ENCODE measurements around the gene TXNDC5. TPM values are rescaled to one million over a fixed set of nuclear protein-coding genes. Genes with fewer than 3 reads are reported as not detected.

TXNDC5 gene
- total RNA-seq, 2 experiments from 2014 or later, result 17.5 to 19.0 TPM

DNA sequence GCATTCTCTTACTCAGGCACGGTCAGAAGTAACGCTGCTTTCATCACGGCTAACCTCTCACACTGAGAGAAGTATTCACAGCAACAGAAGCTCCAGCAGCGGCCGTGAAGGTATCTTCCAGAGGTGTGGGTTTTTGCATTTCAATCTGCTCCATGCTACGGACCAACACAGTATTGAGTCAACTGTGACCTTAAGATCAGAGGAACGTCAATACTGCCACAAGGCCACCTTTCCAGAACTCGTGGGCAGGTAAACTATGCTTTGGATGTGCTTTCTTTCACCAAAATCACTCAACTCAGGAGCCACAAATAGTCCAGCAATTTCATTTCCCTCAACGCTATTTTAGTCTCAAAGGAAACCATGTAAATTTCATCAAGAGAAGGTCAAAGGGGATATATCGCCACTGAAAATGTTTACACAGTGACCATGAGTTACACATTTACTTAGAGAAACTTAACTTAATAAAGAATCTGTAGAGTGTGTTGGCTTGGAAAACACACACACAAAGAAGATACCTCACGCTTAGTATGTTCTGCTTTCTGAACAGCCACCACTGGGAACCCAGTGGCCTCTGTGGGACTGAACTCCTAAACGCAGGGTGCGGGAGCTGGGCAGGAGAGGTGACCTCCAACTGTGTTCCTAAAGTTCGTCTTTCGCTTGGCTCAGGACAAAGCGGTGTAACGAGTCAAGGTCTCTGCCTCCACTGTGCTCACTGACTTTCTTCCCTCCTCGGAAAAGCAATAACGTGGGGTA is 27.9 kb downstream of the TXNDC5 start:
- no peaks in the 10 kb centered on the region for H3K9me3 Mint-ChIP-seq
- peaks cover 31% of the 10 kb centered on the region for H3K36me3 Mint-ChIP-seq
- H3K4me3 Mint-ChIP-seq, result no peak overlapping the region
- POLR2A ChIA-PET, result no interaction called here
- H3K27ac Mint-ChIP-seq, result no peak overlapping the region
- no peaks in the 10 kb centered on the region for H3K27me3 Mint-ChIP-seq
- no peak for ATAC-seq (ENCODE audit: low read depth)
- DNase-seq, result no peak
- H3K4me1 Mint-ChIP-seq, result no peaks in the 10 kb centered on the region

DNA sequence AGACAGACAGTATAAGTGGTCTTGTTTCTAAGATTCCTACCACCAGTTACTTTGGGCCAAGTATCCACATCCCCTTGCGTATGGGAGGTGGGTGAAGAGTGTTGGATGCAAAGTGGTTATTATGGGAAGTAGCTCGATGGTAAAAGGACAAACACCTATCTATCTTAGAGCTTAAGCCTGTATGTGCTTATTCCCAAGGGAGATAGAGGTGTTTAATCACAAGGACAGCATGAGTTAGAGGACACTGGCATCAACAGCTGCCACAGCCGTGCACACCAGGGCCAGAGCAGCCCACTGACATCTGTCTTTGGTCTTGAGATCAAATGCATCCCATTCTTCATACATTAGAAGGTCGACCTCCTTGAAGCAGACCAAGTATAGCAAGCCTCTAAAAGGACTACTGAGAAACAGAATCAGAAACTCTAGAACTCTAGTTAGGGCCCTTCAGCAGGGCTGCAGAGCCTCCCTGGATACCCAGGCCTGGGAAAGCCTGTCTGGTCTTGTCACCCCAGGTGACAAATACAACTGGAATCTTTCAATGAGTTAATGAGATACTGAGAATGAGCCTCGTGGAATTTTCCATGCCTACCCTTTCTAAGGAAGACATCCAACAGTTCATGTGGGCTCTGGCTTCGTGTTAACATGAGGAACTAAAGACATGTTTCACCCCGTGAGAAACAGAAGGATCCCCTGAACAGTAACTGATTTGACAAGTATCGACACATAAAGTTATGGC is 28.7 kb downstream of the TXNDC5 start:
- POLR2A ChIA-PET, result no interaction called here
- Mint-ChIP-seq H3K27ac (no peak overlapping the region), H3K36me3 (peaks cover 28% of the 10 kb centered on the region)

GRCh38 chr6:7880718-7881107 is 29.9 kb downstream of the TXNDC5 start:
- Mint-ChIP-seq H3K4me1 (no peaks in the 10 kb centered on the region), H3K9me3 (no peaks in the 10 kb centered on the region), H3K27me3 (no peaks in the 10 kb centered on the region), H3K36me3 (peaks cover 26% of the 10 kb centered on the region), H3K27ac (no peak overlapping the region), H3K4me3 (no peak overlapping the region)
- no peak for ATAC-seq (ENCODE audit: low read depth)
- no peak for DNase-seq
- POLR2A ChIA-PET, result no interaction called here

More for the DNA sequence above, 28.7 kb downstream of the TXNDC5 start:
- Mint-ChIP-seq H3K4me1 (no peaks in the 10 kb centered on the region), H3K27me3 (no peaks in the 10 kb centered on the region), H3K4me3 (no peak overlapping the region), H3K9me3 (no peaks in the 10 kb centered on the region)
- ATAC-seq (ENCODE audit: low read depth) (no peak), DNase-seq (no peak)

DNA sequence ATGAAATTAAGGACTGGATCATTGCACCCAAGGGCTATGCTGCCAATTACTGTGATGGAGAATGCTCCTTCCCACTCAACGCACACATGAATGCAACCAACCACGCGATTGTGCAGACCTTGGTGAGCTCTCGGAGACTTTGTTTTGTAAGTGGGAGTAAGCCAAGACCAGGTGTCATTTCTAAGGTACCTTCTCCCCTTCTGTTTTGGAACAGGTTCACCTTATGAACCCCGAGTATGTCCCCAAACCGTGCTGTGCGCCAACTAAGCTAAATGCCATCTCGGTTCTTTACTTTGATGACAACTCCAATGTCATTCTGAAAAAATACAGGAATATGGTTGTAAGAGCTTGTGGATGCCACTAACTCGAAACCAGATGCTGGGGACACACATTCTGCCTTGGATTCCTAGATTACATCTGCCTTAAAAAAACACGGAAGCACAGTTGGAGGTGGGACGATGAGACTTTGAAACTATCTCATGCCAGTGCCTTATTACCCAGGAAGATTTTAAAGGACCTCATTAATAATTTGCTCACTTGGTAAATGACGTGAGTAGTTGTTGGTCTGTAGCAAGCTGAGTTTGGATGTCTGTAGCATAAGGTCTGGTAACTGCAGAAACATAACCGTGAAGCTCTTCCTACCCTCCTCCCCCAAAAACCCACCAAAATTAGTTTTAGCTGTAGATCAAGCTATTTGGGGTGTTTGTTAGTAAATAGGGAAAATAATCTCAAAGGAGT is 30.4 kb downstream of the TXNDC5 start:
- peaks cover 24% of the 10 kb centered on the region for H3K36me3 Mint-ChIP-seq

GRCh38 chr6:7879579-7879978 is 31.0 kb downstream of the TXNDC5 start:
- no peaks in the 10 kb centered on the region for H3K9me3 Mint-ChIP-seq

More for the DNA sequence above, 30.4 kb downstream of the TXNDC5 start:
- H3K4me3 Mint-ChIP-seq, result no peak overlapping the region
- ATAC-seq (ENCODE audit: low read depth) (no peak), DNase-seq (no peak)
- no peaks in the 10 kb centered on the region for H3K9me3 Mint-ChIP-seq
- H3K27ac Mint-ChIP-seq, result no peak overlapping the region
- POLR2A ChIA-PET, result no interaction called here
- no peaks in the 10 kb centered on the region for H3K27me3 Mint-ChIP-seq
- H3K4me1 Mint-ChIP-seq, result no peaks in the 10 kb centered on the region

DNA sequence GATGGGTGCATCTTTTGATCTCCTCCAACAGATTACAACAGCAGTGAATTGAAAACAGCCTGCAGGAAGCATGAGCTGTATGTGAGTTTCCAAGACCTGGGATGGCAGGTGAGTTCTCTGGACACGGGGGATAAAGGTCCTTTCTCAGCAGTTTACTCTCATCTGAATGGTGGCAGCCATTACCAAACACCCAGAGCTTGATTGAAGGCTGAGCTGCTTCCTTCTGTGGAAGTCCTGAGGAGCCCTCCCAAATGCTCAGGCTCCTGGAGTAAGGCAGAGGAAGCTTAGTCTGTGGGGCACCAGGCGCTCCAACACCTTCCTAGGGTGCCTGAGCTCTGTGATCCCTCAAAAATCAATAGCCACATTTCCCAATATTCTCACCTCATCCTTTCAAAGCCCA is 31.5 kb downstream of the TXNDC5 start:
- POLR2A ChIA-PET, result no interaction called here
- H3K9me3 Mint-ChIP-seq, result no peaks in the 10 kb centered on the region
- no peak overlapping the region for H3K4me3 Mint-ChIP-seq
- H3K36me3 Mint-ChIP-seq, result peaks cover 19% of the 10 kb centered on the region
- no peak overlapping the region for H3K27ac Mint-ChIP-seq
- DNase-seq (no peak), ATAC-seq (ENCODE audit: low read depth) (no peak)
- H3K27me3 Mint-ChIP-seq, result no peaks in the 10 kb centered on the region
- H3K4me1 Mint-ChIP-seq, result no peaks in the 10 kb centered on the region

More at GRCh38 chr6:7879579-7879978, 31.0 kb downstream of the TXNDC5 start:
- Mint-ChIP-seq H3K4me1 (no peaks in the 10 kb centered on the region), H3K27ac (no peak overlapping the region), H3K4me3 (no peak overlapping the region), H3K36me3 (peaks cover 20% of the 10 kb centered on the region), H3K27me3 (no peaks in the 10 kb centered on the region)
- no peak for ATAC-seq (ENCODE audit: low read depth)
- POLR2A ChIA-PET, result no interaction called here
- DNase-seq, result no peak

- Mint-ChIP-seq H3K36me3 (peaks cover 13% of the 10 kb centered on the region), H3K4me1 (no peaks in the 10 kb centered on the region), H3K27ac (no peak overlapping the region), H3K9me3 (no peaks in the 10 kb centered on the region), H3K4me3 (no peak overlapping the region), H3K27me3 (no peaks in the 10 kb centered on the region)
- no peak for ATAC-seq (ENCODE audit: low read depth)
- POLR2A ChIA-PET, result no interaction called here
- DNase-seq, result no peak
Measured at GRCh38 chr6:7878401-7878964, 32.1 kb downstream of the TXNDC5 start.

DNA sequence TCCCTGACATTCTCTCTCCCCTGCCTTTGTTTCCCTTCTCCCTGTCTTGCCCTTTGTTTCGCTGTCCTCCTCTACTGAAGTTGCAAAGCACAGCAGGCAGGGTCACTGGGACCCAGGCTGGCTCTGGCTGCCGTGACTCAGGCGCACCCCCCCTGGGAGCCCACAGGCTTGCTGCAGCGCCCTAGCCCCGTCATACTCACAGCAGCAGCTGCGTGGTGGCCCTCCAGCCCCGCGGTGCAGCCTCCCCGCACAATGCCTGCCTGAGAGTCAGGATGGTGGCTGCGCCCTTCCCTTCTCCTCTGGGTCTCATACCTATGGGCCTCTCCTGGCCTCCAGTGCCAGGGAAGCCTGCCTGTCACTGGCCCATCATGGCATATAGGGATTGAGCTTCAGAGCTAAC is 41.7 kb downstream of the TXNDC5 start:
- no peak overlapping the region for H3K4me3 Mint-ChIP-seq
- no peaks in the 10 kb centered on the region for H3K4me1 Mint-ChIP-seq
- no peak overlapping the region for H3K27ac Mint-ChIP-seq
- no peaks in the 10 kb centered on the region for H3K36me3 Mint-ChIP-seq
- ATAC-seq (ENCODE audit: low read depth) (no peak), DNase-seq (no peak)
- H3K27me3 Mint-ChIP-seq, result peaks cover 4% of the 10 kb centered on the region
- POLR2A ChIA-PET, result no interaction called here
- peaks cover 1% of the 10 kb centered on the region for H3K9me3 Mint-ChIP-seq

- Mint-ChIP-seq H3K27ac (no peak overlapping the region), H3K9me3 (no peaks in the 10 kb centered on the region), H3K27me3 (peaks cover 8% of the 10 kb centered on the region), H3K4me1 (no peaks in the 10 kb centered on the region), H3K36me3 (no peaks in the 10 kb centered on the region), H3K4me3 (no peak overlapping the region)
- POLR2A ChIA-PET, result no interaction called here
- ATAC-seq (ENCODE audit: low read depth) (no peak), DNase-seq (no peak)
Measured at GRCh38 chr6:7866526-7866925, 44.1 kb downstream of the TXNDC5 start.

- ATAC-seq (ENCODE audit: low read depth) (no peak), DNase-seq (no peak)
- no peaks in the 10 kb centered on the region for H3K9me3 Mint-ChIP-seq
- no peaks in the 10 kb centered on the region for H3K4me1 Mint-ChIP-seq
- H3K36me3 Mint-ChIP-seq, result no peaks in the 10 kb centered on the region
- H3K4me3 Mint-ChIP-seq, result no peak overlapping the region
- POLR2A ChIA-PET, result no interaction called here
- no peak overlapping the region for H3K27ac Mint-ChIP-seq
- peaks cover 8% of the 10 kb centered on the region for H3K27me3 Mint-ChIP-seq
Measured at GRCh38 chr6:7865781-7866180, 44.8 kb downstream of the TXNDC5 start.

DNA sequence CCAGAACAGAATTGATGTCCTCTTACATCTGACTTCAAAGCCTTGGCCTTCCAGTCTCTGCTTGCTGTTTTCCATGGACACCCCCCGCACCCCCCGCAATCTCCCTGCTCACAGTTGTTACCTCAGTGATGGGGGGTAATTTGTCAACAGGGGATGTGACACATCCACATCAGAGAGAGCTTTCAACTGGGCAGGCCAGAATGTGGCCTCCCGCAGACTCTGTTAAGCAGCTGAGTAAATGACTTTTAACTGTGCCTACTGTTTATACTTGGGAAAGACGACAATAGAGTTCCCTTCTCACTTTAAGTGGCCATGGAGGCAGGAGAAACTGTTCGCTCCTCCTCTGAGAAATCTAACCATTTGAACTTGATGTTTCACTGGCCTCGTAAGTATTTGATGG is 51.0 kb downstream of the TXNDC5 start:
- Mint-ChIP-seq H3K27ac (no peak overlapping the region), H3K27me3 (peaks cover 4% of the 10 kb centered on the region), H3K4me1 (no peaks in the 10 kb centered on the region), H3K36me3 (no peaks in the 10 kb centered on the region), H3K4me3 (no peak overlapping the region), H3K9me3 (no peaks in the 10 kb centered on the region)
- DNase-seq (no peak), ATAC-seq (ENCODE audit: low read depth) (no peak)
- POLR2A ChIA-PET, result no interaction called here

- Mint-ChIP-seq H3K4me3 (no peak overlapping the region), H3K9me3 (peaks cover 7% of the 10 kb centered on the region), H3K27ac (no peak overlapping the region), H3K36me3 (no peaks in the 10 kb centered on the region), H3K4me1 (no peaks in the 10 kb centered on the region), H3K27me3 (peaks cover 7% of the 10 kb centered on the region)
- ATAC-seq (ENCODE audit: low read depth) (no peak), DNase-seq (no peak)
- POLR2A ChIA-PET, result no interaction called here
Measured at GRCh38 chr6:7851780-7852179, 58.8 kb downstream of the TXNDC5 start.

- ATAC-seq (ENCODE audit: low read depth), result no peak
- no peaks in the 10 kb centered on the region for H3K4me1 Mint-ChIP-seq
- peaks cover 9% of the 10 kb centered on the region for H3K27me3 Mint-ChIP-seq
- H3K4me3 Mint-ChIP-seq, result no peak overlapping the region
- no peak overlapping the region for H3K27ac Mint-ChIP-seq
- DNase-seq, result no peak
- no peaks in the 10 kb centered on the region for H3K36me3 Mint-ChIP-seq
- POLR2A ChIA-PET, result no interaction called here
- peaks cover 7% of the 10 kb centered on the region for H3K9me3 Mint-ChIP-seq
Measured at GRCh38 chr6:7848229-7848628, 62.4 kb downstream of the TXNDC5 start.

All from activated naive CD8-positive, alpha-beta T cell treated with anti-CD3 and anti-CD28 coated beads, Interleukin-2, amount 10 ng/mL, durations not matched to agents 7 days and 5 days (primary cell).